Measurements from ENCODE around the gene SNED1.
A peak's percentile ranks its signal among the peaks of the same experiment; 100 is the strongest.

Gene SNED1

DNA sequence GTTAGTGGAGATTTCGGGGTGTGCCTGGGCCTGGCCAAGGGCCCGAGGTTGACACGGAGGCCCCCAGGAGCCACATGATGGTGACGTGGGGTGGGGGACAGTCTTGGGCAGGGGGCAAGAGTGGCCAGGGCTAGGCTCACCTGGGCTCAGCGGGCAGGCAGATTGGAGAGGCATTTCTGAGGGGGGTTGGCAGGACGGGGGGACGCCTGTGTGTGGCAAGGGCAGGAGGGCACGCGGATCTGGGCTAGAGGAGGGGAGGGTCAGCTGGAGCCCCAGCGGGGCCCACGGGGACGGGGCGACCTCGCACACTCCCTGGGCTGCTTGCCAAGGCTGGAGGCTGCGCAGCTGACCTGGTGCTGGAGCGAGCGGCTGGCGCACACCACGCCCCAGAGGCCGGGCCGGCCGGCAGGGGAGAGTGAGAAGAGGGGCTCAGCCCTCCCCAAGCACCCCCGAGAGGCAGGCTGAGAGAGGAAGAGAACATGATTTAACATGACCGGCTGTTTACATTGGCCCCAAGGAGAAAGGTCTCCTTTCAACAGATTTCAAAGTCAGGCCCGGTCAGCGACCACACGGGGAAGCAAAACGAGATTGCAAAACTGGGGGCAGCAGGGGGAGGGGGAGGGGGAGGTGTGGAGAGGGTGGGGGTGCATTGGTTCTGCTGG, 38.0 kb upstream of the SNED1 start:
- DNase-seq, result peak; percentile 28

DNA sequence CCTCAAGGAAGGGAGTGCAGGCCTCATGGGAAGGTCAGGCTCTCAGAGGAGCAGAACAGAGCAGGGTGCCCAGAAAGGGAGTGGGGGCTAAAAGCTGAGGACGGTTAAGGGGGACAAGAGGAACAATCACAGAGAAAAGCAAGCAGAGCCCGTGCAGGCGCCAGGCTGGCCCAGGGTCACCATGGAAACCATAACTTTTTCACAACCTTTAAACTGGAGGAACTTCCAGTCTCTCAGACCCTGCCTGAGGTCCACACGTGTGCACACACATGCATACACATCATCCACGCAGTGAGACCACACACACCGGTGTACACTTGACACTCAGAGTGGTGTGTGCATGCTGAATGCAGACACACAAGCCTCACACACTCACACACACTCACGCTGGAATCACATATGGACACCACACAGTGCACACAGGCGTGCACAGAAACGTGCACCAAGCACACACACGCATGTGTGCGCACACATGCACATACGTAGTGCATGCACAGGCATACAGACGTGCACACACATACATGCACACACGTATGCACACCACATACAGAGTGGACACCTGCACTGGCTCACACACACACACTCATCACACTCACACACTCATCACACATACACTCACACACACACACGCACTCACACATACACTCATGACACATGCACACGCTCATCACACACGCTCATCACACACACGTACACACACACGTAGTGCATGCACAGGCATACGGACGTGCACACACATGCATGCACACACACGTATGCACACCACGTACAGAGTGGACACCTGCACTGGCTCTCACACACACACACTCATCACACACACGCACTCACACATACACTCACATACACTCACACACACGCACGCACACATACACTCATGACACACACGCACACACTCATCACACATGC, 37.2 kb upstream of the SNED1 start:
- DNase-seq, result peak; percentile 52

DNA sequence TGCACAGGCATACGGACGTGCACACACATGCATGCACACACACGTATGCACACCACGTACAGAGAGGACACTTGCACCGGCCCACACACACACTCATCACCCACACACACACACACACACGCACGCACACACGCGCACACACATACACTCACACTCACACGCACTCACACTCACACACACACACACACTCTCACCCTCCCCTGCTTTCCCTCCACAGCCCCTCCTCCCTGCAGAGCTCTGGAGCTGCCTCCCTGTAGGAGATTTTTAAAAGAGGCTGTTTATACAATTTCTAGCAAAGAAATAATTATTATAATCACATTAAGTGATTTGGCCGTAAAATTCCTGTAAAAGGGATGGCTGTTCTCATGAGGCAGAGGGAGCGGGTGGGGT, 36.5 kb upstream of the SNED1 start:
- no peak for DNase-seq

- DNase-seq, result no peak
These were observed 35.9 kb upstream of the SNED1 start for GRCh38 chr2:240962300-240963064.

DNA sequence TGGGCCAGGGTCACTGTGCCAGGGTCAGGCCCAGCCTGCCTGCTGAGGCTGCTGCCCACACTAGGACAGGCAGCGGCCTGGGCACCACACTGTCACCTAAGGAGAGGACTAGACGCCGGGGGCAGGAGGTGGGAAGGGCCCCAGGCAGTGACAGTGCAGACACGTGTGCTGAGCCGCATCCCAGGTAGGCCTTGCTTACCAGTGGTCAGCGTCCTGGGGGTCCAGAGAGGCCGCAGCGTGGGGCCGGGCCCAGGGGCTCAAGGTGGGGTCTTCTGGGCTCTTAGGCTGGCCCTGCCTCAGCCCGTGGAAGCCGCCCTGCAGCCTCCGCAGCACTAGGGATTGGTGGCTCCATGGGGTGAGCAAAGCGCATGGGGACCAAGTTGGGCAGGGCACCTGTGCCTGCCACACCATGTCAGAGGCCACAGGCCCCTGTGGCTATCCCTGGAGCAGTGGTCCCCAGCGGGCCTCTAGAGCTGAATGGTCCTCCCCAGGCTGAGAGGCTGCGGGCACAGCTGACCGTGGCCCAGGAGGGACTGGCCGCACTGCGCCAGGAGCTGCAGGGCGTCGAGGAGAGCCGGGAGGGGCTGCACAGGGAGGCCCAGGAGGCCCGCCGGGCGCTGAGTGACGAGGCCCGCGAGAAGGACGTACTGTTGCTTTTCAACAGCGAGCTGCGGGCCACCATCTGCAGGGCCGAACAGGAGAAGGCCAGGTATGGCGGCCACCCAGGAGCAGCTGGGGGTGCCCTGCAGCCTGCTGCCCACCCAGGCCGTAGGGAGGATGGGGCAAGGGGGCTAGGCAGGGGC, 35.2 kb upstream of the SNED1 start:
- DNase-seq, result no peak

DNA sequence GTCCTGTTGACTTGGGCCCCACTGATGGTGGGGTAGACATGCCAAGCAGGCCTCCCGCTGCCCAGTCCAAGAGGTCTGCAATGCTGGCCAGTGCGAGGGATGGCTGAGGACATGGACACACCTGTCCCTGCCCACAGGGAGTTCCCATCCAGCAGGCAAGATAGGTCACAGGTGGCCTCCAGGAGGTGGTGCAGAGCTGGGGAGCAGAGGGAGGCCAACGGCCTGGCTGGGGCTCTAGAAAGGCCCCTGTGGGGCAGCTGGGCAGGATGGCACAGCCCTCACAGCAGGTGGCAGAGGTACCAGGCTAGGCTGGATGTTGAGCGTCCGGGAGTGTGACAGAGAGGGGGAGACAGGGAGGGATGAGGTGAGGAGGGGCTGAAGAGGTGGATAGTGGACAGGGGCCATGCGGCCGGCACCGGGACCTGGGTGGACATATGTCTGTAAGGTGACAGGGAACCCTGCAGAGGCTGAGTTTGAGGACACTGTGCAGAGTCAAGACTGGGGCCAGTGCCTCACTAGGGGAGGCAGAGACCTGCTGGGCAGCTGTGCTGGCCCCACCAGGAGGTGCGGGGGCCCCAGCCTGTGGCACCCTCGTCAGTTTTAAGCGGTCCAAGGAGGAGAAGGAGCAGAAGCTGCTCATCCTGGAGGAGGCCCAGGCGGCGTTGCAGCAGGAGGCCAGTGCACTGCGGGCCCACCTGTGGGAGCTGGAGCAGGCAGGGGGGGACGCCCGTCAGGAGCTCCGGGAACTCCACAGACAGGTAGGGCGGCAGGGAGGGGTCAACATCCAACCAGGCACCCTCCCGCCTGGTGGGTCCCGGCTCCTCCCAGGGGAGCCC, 34.3 kb upstream of the SNED1 start:
- no peak for DNase-seq

GRCh38 chr2:240964704-240965295, 33.6 kb upstream of the SNED1 start:
- DNase-seq, result no peak

DNA sequence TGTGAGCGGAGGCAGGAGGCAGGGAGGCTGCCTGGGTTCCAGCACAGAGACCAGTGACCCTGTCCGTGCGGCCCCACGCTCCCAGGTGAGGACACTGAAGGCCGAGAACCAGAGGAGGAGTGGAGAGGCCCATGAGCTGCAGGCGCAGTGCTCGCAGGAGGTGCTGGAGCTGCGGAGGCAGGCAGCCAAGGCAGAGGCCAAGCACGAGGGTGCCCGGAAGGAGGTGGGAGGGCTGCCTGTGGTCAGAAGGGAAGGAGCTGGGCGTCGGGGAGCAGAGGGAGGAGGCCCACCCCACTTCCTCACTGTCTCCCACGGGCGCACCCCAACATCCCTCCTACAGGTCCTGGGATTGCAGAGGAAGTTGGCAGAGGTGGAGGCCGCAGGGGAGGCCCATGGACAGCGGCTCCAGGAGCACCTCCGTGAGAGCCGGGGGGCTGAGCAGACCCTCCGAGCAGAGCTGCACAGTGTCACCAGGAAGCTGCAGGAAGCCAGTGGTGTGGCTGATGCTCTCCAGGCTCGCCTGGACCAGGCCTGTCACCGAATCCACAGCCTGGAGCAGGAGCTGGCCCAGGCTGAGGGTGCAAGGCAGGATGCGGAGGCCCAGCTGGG, 33.0 kb upstream of the SNED1 start:
- peak; percentile 36 for DNase-seq

GRCh38 chr2:240965905-240966456, 32.4 kb upstream of the SNED1 start:
- DNase-seq, result no peak

GRCh38 chr2:240966457-240966905, 31.9 kb upstream of the SNED1 start:
- DNase-seq, result no peak

DNA sequence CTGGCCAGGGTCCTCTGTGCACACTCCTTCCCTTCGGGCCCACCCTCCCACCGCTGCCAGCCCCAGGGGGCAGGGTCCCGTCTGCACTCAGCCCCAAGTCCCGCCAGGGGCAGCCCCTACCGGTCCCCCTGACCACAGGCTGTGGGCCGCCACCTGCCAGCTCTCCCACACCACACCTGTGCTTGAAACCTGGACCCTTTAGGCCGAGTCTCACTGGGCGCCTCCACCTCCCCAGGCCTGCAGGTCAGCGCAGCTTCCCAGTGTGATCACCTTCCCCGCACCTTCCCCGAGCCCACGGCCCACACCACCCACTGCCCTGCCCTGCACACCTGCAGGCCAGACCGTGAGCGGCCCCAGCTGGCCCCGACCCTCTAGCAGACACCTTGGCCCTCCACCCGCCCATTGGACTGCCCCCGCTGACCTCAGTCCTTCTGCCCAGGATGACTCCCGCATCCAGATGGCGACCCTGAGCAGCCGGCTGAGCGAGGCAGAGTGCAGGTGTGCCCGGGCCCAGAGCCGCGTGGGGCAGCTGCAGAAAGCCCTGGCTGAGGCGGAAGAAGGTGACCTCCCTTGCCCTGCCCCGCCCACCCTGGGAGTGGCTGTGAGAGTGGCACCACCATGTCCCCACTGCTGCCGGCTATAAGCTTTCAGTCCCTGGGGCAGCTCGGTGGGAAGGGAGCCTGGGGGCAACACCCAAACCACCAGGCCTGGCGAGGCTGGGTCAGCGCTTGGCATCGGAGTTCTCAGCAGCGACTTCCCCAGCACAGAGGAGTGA, 31.3 kb upstream of the SNED1 start:
- DNase-seq, result no peak

- no peak for DNase-seq
These were observed 30.5 kb upstream of the SNED1 start for GRCh38 chr2:240967681-240968621.

GRCh38 chr2:240968731-240969624, 29.4 kb upstream of the SNED1 start:
- no peak for DNase-seq

GRCh38 chr2:240970104-240970503, 28.3 kb upstream of the SNED1 start:
- DNase-seq, result no peak

DNA sequence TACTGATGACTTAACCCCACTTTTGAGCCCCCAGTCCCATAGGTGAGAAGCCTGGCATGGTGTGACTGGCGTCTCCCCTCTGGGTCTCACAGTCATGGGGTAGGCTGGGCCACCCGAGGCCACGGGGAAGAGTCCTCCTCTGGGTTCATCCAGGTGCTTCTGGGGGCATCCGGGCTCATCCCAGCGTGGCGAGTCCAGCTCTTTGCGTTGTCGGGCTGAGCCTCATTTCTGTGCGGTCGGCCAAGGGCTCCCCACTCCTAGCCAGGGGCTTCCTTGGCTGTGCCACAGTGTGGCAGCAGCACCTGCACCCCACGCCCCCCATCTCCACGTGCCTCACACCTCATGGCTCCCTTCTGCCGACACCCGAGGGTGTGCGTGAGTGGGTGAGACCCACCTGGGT, 27.6 kb upstream of the SNED1 start:
- DNase-seq, result no peak

DNA sequence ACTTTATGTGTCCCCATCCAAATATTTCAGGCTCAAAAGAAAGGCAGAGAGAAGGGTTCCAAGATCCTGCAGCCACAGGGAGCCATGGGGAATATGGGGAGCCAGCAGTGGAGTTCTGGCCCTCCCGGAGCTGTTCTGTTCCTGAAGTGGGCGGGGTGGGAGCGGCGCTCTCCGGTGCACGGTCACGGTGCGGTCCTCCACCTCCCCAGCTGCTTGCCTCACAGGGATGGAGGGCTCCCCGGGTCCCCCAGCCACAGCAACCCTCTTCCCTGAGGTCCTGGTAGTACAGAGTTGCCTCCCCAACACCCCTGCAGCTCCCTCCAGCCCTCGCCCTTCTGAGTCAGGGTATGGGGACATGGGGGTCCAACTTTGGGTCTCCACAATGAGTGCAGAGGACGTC, 26.2 kb upstream of the SNED1 start:
- no peak for DNase-seq
